GM19467 (cell line): ENCODE data around the gene P2RY14.

Experiments used
- ATAC-seq: cut with Tn5 transposase; IDR thresholded peaks from one replicate; pipeline ENCODE4 v1.9.1; 2021; ENCODE audit warnings: mild to moderate bottlenecking, moderate library complexity; ENCODE audit not compliant: unreplicated experiment

P2RY14 gene

DNA sequence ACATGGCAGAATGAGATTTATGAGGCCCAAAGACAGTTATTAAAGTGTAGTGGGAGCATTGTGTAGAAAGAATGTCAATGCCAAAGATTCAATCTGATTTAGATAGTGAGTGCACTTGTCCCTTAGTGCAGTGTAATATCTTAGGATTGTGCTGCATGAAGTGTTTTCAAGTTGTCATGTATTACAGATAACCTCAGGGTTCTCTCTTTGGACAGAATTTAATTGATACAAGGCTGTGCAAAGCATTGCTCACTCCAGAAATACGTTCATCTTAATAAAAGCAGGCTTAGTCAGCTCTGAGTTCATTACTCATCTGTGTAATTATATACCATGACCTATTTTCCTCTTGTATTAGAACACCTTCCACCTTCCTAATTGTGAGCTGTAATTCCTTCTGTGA lies 59.3 kb downstream of the P2RY14 start:
- ATAC-seq = no peak

DNA sequence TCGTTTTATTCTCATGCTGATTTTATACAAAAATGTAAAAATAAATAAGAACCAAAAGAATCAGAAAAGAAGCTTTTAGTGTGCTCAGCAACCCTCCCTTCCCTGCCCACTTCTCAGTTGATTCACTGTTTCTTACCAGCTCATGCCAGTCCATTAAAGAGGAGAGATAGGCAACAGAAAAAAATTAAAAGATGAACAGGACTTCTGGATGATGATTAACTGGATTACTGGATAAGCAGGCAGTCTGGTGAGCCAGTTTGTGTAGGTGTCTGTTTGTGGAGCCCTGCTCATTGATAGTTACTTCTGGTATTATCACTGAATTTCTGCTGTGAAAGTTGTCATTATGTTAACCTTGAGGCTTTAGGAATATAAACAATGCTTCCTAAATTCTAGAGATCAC lies 60.2 kb downstream of the P2RY14 start:
- ATAC-seq = no peak

DNA sequence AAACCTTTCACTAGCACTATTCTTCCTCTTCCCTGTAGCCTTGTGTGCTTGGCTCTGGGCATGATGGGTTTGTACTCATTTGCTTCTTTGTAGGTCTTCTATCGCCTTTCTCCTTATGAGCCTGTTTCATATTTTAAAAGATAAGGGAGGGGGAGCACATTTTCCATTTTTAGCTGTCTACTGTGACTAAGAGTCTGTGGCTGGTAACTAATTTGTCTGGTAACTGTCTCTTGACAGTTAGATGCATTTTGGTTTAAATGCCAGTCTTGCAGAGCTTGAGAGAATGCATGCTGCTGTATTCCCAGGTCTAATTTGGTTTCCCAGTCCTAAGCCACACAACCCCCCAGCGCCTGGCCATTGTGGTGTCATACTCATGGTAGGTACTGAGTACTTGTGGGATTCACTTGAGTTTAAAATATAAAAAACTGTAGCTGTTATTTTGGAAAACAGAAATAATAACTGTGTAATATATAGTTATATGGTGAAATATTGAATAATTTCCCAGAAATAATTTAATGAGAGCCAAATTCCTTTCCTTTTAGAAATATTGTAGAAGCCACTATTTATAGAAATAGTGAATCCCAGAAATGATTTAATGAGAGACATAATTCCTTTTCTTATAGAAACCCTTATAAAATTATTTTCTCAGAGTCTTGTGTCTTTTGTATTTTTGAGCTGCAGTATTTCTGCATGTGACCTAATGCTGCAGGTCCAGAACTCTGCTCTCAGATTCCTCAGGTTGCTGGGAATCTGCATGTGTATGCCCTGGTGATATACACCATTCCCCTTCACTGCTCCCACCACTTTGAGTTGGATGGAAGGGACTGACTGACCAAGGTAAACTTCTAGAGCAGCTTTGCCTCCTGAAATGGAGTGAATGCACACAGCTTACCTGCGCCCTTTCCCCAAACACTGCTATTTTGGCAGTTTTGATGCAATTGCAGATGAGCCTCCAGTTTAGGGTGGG lies 61.4 kb downstream of the P2RY14 start:
- ATAC-seq = no peak

DNA sequence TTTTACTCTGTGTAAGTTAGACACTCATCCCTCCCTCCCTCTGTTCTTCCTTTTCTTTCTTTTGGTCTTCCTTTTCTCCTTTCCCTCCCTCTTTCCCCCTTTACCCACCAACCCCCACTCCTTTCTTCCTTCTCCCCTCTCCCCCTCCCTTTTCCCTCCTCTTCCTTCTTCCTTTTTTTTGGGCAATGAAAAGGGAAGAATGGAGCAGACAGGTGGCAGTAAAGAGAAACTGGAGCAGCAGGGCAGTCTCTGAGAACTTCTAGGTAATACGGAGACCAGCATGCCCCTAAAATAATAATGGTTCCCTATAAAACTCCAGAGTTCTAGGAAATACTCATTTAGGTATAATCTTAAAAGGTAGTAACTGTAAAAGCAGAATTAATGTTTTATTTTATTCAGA lies 63.9 kb downstream of the P2RY14 start:
- no peak for ATAC-seq

DNA sequence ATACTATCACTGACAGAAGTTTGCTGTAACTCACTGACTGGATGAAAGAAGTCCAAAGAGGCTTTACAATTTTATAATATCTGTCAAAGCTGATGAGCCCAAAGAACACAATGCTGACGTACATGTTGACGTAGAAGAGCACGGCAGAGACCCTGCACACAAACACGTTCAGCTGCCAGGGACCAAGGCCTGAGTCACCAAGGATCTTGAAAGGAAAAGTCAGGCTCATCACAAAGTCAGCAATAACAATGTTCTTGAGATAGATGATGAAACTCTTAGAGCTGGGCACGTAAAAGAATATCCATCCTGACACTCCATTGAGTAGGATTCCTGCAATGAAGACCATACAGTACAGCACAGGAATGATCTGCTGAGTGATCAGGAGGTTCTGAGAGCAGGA lies 64.5 kb downstream of the P2RY14 start:
- ATAC-seq = no peak

DNA sequence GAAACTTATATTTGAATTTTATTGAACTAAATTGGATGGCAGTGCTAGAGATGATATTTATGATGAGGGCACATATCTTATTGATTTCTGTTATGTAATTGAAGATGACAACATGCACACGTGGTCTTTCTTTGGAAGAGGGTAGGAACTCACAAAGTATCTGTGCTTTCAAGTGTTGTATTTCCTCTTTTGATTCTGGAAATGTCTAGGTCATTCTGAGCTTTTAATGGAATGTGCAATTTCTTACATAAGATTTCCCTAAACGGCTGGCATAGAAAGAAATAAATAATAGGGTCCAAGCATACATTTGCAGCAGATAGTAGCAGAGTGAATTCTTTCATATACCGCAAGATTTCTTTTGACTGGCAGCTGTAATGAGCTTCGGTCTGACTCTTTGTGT lies 65.2 kb downstream of the P2RY14 start:
- no peak for ATAC-seq

DNA sequence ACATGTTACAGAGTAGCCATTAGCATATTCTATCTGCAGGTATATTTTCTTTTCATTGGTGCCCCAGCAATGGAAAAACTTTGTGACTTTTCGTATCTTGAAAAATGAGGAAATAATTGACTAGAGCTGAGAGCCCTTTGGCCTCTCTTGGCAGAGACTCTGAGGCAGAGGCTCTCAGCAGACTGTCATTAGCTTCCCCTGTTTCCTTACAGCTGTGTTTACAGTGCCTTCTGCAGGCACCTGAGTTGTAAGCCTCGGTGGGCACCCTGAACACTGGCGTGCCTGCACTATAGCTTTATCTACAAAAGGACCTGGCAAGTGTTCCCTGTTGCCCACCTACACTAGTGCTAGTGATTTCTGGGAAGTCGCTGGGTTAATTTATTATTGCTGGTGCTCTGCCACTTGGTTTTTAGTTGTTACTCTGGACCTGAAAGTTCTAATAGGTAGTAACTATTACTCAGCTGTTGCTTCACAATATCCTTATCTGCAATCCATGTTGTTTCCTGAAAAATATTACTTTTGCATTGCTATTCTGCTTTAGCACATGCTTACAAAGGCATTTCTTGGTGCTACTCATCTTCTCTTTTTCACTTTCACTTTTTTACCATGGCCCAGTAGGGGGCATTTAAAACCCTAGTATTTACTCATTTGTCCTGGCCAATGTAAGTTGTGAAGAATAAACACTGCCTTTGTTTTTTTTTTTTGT lies 67.5 kb downstream of the P2RY14 start:
- ATAC-seq = no peak

DNA sequence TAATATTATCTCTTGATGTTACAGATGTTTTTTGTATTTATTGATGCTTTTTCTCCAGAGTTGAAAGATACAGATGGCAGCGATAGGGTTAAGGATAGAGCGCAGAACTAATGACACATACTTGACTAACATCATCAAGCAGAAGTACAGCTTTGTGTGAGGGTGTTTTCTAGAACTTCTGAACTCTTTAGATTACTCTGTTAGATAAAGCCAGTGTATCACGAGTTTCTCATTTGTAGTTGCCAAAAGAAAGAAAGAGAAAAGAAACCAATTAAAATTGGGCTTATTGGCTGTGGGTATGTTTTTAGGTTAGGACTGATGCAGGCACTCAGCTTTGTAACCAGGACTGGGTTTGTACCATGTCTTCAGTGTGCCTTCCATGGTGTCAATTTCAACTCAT lies 68.7 kb downstream of the P2RY14 start:
- no peak for ATAC-seq

DNA sequence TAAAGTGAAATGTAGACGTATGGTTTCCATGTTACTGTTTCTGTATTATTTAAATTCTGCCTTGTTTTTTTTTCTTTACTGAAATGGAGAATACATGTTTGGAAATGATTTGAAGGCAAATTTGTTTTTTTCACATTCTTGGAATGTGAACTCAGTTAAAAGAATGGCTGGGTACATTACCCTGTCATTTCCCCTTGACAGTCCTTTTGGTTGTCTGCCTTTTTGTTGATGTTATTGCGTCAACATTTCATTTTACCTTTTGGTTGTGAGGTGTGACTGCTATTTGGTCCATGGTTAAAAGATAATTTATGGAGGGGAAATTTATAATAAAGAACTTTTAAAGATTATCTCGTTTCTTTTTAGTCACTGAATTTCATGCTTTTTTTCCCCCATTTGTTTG lies 72.1 kb downstream of the P2RY14 start:
- ATAC-seq = no peak

DNA sequence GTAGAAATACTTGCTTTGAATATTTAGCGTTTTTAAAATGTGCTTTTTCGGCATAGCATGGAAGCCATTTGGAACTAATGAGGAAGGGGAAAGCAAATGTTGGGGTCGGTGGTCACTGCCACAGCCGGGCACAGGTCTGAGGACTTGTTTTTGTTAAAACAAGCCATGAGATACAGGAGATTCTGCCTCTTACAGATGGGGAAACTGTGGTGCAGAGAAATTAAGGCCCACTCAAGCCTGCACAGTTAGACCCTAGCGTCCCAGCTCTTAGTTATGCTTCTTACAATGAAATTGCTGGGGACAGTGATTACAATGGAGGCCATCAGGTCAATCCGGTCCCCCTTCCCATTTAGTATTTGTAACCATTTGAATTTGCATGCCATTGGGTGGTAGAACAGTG lies 72.9 kb downstream of the P2RY14 start:
- no peak for ATAC-seq

DNA sequence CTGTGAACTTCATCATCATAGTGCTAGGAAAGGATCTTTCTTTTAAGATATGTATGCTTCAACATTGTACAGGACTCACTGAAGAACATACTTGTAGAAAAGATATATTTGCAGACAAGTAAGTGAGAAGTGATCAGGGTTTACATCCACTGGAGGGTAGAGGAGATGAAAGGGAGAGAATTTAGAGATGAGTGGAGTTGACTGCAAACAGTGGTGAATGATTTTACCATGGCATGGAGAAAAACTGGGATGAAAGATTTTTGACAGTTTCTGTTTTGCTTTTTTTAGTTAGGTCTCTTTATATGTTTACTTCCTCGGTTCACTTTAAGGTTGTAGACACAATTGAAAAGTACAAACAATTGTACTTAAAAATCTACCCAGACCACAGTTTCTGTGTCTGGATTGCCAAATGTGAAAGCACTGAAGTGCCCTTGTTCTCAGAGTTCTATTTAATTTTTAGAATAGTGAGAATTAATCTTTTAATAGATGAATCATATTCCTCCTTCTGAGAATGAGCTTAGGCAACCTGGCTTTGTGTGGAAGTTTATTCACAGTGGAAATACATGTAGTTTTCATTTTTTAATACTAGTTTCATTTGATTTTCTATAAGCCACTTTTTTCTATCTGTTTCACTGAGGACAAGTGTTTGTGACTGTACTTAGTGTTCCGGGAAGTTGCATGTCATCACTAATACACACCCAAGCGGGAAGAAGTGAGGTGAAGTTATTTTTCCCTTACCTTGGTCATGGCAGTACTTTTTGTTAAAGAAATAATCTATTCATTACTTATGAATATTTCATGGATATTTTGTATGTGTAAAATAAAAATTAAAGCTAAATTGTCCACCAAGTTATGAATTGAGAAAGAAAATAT lies 73.6 kb downstream of the P2RY14 start:
- no peak for ATAC-seq

DNA sequence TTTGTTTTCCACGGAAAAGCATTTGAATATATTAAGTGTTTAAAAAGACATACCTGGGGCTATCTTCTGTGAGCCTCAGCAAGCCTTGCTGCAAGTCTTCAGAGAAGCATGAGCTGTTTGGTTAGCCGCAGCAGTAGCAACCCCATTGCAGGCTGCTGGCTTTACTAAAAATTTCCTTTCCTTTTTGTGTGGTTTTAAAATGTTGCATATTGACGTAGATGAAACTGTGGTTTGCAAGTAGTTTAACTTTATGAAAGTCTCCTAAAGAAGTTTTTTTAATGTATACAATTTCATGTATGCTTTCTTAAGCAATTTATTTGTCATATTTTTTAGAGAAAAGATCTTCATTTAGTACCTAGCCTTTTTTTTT lies 75.3 kb downstream of the P2RY14 start, which contains the start of gene GPR171:
Gene GPR171 (minus strand): TSS at position 166 of the 370 bp plus-strand sequence. CDS start 3,830 bp downstream, outside the sequence.
- peak; percentile 89 for ATAC-seq

DNA sequence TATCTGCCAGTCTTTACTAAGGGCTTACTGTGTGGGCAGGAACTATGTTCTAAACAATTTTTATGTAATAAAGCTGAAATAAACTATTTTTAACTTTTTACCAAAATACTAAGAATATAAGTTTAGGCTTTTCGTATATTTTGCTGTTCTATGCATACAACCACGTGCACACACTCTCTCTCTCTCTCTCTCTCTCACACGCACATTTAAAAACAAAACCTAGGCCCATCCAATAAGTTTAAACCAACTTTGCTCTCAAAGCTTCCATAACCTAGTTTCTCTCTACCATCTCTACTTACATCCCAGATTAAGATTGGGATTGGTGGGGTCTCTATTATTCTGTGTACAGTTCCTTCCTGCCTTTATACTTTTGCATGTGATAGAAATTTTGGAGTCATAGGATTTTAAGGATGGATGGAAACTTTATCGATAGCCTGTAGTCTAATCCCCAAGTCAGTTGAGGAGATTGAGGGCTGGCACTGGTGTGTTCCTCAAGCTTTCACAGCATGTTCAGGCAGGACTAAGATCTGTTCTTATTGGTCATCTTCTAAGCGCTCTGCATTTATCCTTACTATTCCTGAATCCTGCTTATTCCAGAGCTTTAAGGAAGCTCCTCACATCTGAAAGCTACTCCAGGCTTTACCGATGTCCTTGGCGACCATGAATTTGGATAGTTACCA lies 77.2 kb downstream of the P2RY14 start:
- no peak for ATAC-seq

DNA sequence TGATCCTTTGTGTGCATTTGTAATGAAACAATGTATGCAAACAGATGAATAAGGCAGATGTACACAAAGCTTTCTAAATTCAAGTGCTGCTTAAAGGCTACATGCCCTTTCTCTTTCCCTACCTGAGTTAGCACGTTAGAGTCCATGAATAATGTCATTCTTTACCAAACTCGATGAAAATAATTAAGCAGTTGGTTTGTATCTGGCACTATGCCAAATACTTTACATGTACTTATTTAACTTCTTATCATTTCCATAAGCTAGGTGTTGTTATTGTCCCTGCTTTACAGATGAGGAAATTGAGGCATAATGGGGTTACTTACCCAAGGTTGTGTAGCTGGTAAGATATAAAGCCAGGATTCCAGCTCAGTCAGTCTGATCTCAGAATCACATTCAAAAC lies 77.8 kb downstream of the P2RY14 start:
- no peak for ATAC-seq

DNA sequence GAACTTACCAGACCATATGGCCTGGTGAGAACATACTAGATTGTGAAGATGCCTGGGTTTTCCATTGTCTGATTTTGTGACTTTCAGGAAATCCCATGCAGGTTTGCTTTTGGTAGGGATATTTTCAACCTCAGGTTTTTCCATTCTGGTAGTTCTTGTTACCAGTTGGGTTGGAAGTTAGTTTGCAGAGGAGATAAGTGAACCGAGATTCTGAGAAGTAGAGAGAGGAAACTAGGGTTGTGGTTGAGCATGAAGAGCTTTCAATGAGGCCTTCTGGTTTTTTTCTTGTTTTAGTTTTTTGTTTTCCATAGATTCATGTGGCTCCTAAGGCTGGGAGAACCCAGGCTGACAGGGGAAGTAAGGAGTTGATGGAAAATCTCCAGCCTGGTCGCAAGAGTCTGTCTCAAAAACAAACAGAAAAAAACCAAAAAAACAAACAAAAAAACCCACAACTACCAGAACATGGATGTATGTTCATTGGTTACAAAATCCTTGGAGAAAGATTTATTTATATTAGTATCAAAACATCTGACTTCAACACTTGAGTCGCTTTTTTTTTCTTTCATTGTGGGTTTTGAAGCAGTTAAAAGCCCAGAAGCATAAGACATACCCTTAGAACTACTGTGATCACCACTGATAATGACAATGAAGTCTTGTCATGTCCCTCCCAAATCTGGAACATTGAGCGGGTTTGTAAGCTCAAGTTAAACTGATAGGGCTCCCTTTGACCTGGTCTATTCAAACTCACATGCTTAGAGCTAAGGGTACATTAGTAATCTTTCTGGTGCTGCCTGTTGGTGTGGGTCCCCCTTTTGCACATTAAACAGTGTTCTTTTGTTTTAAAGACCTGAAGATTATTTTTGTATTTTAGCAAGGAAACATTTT lies 78.5 kb downstream of the P2RY14 start:
- ATAC-seq = no peak

DNA sequence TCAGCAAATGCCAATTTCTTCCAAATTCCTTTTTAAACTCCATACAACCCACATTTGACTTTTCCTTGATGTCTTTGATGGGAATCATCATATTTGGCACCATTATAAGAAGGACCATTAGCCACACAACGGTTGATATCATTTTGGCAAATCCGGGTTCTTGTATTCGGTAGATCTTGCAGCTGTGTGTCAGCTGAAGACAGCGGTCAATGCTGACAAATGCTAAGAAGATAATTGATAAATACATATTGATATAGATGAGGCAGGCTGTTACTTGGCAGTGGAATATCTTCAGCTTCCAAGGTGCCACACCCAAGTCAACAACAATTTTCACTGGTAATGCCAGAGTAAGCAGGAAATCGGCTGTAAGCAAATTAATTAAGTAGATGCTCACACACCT lies 79.5 kb downstream of the P2RY14 start:
- ATAC-seq = no peak

DNA sequence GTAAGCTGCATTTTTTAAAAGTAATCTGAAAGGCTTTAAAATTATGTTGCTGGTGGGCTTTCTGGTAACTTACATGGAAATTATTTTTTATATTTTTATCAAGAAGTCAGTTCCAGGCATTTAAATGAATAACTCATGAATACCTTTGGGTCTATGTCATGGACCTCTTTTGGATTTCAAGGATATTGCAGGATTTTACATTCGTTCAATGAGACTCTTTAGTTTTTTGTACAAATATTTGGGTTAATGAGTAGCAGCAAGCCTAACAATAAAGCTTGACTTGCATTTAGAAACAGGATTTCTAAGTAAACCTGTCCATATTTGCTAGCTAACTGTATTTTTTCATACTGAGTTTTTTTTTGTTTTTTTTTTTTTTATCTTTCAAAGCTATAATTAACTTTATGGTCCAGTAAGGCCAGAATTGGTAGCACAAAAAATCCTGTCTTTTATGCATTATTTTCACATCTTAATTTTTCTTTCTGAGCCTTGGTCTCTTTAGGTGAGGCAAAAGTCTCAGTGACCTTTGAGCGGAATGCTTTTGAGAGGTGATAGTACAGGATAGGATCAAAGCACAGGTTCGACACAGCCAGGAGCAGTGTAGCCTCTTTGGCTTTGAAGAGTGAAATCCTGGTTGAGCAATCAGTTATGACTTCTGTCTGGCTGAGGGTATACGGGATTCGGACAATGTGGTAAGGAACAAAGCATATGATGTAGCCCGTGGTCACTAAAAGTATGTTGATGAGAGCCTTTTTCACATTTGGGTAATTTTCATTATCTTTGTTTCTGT lies 80.2 kb downstream of the P2RY14 start:
- ATAC-seq = no peak

DNA sequence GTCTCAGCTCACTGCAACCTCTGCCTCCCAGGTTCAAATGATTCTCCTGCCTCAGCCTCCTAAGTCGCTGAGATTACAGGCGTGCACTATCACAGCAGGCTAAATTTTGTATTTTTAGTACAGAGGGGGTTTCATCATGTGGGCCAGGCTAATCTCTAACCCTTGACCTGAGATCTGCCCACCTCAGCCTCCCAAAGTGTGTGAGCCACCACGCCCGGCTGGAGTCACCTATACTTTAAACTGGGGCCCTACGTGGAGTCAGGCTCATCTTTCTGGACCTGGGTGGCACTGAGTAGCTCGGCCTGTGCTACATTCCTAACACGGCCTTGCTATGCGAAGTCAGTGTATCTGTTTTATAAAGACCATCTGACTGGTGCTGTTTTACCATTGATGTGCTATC lies 81.1 kb downstream of the P2RY14 start:
- no peak for ATAC-seq

DNA sequence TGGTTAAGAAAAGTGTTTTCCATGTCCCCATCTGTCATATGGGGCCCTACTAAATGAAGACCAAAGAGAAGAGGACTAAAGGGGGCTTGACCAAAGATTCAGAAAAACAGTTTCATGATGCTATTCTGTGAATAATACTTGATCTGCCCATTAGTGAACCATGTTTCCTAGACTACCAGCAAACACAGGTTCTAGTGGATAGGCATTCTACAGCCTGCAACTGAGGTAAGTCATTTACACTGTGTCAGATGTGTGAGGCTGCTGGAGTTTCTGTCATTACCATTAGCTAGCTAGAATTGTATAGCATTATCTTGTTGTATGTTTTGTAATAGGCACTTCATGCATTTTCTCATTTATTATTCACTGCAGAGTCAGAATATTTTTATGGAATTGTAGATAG lies 81.9 kb downstream of the P2RY14 start:
- ATAC-seq = no peak
